Measurements from ENCODE around the gene IRS2.

The IRS2 gene

GRCh38 chr13:109768176-109768575 is 18.2 kb downstream of the IRS2 start:
- H3K4me3 ChIP-seq (ENCODE audit: control insufficient read depth, low read depth, low read length) = no peak overlapping the region
- no peak for DNase-seq (ENCODE audit: low read depth)
- no peak for TF ChIP-seq CTCF (conservative IDR thresholded peaks at IDR 0.05; ENCODE audit: control insufficient read depth, insufficient read depth, low read depth, low read length)

- no peak for DNase-seq (ENCODE audit: low read depth)
- no peak overlapping the region for H3K4me3 ChIP-seq (ENCODE audit: control insufficient read depth, low read depth, low read length)
- TF ChIP-seq CTCF (conservative IDR thresholded peaks at IDR 0.05; ENCODE audit: control insufficient read depth, insufficient read depth, low read depth, low read length) = no peak
Measured at GRCh38 chr13:109767023-109767422, 19.4 kb downstream of the IRS2 start.

GRCh38 chr13:109764470-109765291 is 21.7 kb downstream of the IRS2 start:
- H3K4me3 ChIP-seq (ENCODE audit: control insufficient read depth, low read depth, low read length) = no peak overlapping the region
- DNase-seq (ENCODE audit: low read depth) = peak; percentile 59
- TF ChIP-seq CTCF (conservative IDR thresholded peaks at IDR 0.05; ENCODE audit: control insufficient read depth, insufficient read depth, low read depth, low read length) = peak; percentile 26

GRCh38 chr13:109764045-109764444 is 22.3 kb downstream of the IRS2 start:
- DNase-seq (ENCODE audit: low read depth) = no peak
- no peak for TF ChIP-seq CTCF (conservative IDR thresholded peaks at IDR 0.05; ENCODE audit: control insufficient read depth, insufficient read depth, low read depth, low read length)

GRCh38 chr13:109762791-109763190 is 23.6 kb downstream of the IRS2 start:
- DNase-seq (ENCODE audit: low read depth) = no peak
- TF ChIP-seq CTCF (conservative IDR thresholded peaks at IDR 0.05; ENCODE audit: control insufficient read depth, insufficient read depth, low read depth, low read length) = no peak
- H3K4me3 ChIP-seq (ENCODE audit: control insufficient read depth, low read depth, low read length) = no peak overlapping the region

More at GRCh38 chr13:109764045-109764444, 22.3 kb downstream of the IRS2 start:
- no peak overlapping the region for H3K4me3 ChIP-seq (ENCODE audit: control insufficient read depth, low read depth, low read length)

GRCh38 chr13:109761695-109762094 is 24.7 kb downstream of the IRS2 start:
- no peak for TF ChIP-seq CTCF (conservative IDR thresholded peaks at IDR 0.05; ENCODE audit: control insufficient read depth, insufficient read depth, low read depth, low read length)
- H3K4me3 ChIP-seq (ENCODE audit: control insufficient read depth, low read depth, low read length) = no peak overlapping the region
- DNase-seq (ENCODE audit: low read depth) = peak; percentile 35
